VCaP (cell line): Measurements from ENCODE around the gene EFS.

Experiments used
- H3K27ac ChIP-seq: fragments of 450-650 bp; 2 replicates; pipeline ENCODE4 v1.5.1; 2017
- TF ChIP-seq, protein P1 (sequence below): fragments of 450-650 bp; conservative IDR thresholded peaks from 2 replicates; pipeline ENCODE4 v1.5.1; 2017; ENCODE audit warnings: mild to moderate bottlenecking, moderate library complexity

EFS gene

DNA sequence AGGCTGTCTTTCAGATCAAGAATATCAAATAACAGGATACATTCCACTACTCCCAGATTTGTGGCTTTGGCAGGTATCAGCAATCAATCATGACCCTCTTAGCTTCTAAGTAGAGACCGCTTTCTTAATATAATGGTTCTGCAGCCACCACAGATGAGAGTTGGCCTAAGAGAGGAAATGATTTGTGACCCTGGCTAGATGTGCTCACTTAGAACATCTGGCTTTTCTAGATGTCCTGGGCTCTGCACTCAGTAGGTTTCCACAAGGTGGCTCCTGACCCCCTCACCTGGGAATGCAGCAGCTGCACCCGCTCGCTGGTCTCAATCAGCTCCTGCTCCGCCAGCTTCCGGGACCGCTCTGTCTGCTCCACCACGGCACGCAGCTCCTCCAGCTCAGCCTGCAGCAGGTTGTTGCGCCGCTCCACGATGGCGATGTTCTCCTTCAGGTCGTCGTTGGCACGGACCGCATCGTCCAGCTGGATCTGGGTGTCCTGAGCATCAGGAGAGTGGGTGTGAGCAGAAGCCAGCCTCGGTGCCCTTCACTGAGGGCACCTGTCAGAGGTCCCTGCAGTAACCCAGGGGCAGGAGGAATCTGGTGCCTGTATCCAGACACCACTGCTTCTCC, 20.8 kb upstream of the EFS start:
- TF ChIP-seq, protein P1, sequence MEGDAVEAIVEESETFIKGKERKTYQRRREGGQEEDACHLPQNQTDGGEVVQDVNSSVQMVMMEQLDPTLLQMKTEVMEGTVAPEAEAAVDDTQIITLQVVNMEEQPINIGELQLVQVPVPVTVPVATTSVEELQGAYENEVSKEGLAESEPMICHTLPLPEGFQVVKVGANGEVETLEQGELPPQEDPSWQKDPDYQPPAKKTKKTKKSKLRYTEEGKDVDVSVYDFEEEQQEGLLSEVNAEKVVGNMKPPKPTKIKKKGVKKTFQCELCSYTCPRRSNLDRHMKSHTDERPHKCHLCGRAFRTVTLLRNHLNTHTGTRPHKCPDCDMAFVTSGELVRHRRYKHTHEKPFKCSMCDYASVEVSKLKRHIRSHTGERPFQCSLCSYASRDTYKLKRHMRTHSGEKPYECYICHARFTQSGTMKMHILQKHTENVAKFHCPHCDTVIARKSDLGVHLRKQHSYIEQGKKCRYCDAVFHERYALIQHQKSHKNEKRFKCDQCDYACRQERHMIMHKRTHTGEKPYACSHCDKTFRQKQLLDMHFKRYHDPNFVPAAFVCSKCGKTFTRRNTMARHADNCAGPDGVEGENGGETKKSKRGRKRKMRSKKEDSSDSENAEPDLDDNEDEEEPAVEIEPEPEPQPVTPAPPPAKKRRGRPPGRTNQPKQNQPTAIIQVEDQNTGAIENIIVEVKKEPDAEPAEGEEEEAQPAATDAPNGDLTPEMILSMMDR = no peak
- H3K27ac ChIP-seq = no peak overlapping the region

DNA sequence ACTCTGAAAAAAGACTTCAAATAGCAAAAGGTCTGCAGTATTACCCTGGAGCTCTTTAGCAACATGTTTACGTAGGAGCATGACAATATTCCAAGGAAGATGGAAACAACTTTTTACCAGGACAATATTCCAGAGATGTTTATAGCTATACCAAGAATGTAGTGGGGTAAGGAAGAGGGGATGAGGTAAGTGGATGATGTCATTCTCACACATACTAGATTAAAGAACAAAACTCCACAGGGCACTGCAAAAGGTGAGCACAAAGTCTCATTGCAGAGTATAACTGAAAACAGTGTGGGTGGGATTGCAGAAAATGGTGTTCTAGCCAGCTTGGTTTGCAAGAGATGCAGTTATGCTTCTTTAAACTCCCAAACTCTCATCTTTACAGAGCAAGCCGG, 20.3 kb upstream of the EFS start:
- TF ChIP-seq, protein P1 = no peak
- no peak overlapping the region for H3K27ac ChIP-seq

DNA sequence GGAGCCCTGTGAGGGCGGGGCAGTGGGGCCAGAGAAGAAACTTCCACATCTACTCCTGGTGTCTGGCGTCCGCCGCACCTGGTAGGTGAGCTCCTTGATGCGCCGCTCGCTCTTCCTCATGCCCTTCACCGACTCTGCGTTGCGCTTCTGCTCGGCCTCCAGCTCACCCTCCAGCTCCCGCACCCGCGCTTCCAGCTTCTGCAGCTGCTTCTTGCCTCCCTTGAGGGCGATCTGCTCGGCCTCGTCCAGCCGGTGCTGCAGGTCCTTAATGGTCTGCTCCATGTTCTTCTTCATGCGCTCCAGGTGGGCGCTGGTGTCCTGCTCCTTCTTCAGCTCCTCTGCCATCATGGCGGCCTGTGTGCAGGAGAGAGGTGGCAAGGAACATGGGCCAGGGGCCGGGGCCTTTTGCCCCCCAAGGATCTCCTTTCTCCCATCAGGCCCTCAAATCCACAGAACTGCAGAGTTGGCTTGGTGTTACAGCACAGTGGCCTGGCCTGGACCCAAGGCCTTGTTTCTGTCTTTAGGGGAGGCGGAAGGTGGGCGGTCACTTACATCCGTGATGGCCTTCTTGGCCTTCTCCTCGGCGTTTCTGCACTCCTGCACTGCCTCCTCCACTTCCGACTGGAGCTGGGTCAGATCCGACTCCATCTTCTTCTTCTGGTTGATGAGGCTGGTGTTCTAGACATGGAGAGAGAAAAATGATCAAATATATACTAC, 19.6 kb upstream of the EFS start:
- H3K27ac ChIP-seq = no peak overlapping the region
- TF ChIP-seq, protein P1 = no peak

DNA sequence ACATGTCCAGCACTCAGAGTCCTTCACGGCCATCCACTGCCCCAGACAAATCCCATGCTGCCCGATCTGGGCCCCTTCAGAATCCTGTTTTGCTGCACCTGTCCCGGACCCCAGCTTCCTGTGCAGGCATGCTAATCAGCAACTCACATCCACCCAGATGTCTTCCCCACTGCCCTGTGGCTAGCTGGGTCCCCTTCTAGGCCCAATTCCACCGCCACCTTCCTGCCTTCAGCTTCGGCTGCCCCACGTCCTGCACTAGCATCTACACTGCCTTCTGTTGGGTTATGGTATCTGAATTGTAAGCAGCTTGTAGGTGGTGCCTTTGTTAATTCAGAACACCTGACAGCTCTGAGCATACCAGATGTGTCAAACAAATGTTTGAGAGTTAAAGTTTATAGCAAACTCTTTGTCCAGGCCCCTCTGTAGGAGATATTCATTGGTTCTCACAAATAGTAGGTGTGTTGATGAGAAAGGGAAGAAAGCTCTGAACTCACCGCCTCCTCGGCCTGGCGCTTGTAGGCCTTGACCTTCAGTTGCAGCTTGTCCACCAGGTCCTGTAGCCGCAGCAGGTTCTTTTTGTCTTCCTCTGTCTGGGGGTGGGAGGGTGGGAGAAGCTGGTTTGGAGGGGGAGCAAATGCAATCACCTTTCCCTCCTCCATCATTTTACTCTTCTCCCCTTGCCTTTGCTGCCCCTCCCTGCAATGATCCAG, 17.9 kb upstream of the EFS start:
- H3K27ac ChIP-seq = no peak overlapping the region
- TF ChIP-seq, protein P1 = no peak

DNA sequence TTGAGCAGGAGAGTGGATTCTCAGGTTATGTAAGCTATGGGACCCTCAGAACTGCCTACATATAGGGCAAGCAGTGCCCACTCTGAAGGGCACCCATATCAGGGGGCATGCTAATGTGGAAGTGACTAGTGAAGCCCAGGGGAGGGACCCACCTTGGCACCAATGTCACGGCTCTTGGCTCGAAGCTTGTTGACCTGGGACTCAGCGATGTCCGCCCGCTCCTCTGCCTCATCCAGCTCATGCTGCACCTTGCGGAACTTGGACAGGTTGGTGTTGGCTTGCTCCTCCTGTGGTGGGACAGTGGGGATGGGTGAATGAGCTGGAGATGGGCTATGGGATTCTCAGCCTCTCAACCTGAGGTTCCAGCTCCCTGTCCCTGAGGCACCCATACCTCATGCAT, 17.3 kb upstream of the EFS start:
- no peak overlapping the region for H3K27ac ChIP-seq
- TF ChIP-seq, protein P1 = no peak

DNA sequence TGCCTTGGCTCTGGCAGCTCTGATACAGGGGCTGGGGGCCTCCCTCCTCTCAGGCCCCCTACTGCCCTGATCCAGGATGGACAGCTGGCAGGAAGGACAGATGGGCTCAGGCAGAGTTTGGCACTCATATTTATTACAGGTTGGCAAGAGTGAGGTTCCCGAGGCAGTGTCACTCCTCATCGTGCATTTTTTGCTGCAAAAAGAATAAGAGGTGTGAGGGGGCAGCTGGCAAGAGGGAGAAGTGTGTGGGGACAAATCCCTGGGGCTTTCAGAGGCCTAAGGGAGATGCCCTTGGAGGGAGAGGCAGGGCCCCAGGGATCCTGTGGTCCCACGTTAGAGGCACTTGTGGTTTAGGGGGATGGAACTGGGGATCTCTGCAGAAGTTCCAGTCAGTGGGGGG, 16.9 kb upstream of the EFS start:
- H3K27ac ChIP-seq = no peak overlapping the region
- TF ChIP-seq, protein P1 = no peak

DNA sequence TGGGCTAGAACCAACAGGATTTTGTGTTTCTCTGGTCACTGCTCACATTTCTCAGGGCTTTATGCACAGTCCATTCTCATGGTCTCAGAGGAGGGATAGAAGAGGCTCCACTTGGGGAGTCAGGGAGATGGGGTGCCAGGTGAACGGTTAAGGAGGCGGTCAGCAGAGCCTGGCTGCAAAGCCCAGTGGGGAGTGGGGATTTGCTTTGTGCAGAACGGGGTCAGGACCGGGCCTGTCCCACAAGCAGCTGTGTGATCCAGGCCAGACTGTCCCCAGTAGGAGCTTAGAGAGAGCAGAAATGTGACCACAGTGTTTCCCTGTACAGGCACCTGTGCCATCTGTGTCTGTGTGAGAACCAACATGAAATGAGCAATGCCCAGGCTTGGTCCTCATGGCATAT, 16.0 kb upstream of the EFS start:
- TF ChIP-seq, protein P1 = no peak
- H3K27ac ChIP-seq = no peak overlapping the region
